Large intestine (tissue), 3 donors: ENCODE measurements around the gene LGALS4. TPM values are rescaled to one million over a fixed set of nuclear protein-coding genes. Genes with fewer than 3 reads are reported as not detected.
"Not testable (repeated sequence)": the region's sequence is repeated elsewhere in the genome, so short reads cannot be mapped to it uniquely, and the experiment has no call there.

Source experiments
- DNase-seq, 2 donors: peaks; one replicate each; pipeline versions ENCODE4 v3.0.0 to v3.0.0-alpha.2; 2013
- H3K27ac ChIP-seq: one replicate; pipeline ENCODE4 v1.5.1; 2013; ENCODE audit warnings: low read length
- H3K27me3 ChIP-seq: 2 replicates; pipeline ENCODE4 v1.6.1; 2013; ENCODE audit warnings: low read length; ENCODE audit not compliant: control insufficient read depth, insufficient read depth
- H3K36me3 ChIP-seq: 2 replicates; pipeline ENCODE4 v1.6.1; 2013; ENCODE audit warnings: low read length; ENCODE audit not compliant: control insufficient read depth, insufficient read depth
- H3K4me1 ChIP-seq: one replicate; pipeline ENCODE4 v1.6.1; 2013; ENCODE audit warnings: low read length; ENCODE audit not compliant: control insufficient read depth, insufficient read depth
- H3K4me3 ChIP-seq: one replicate; pipeline ENCODE4 v1.5.1; 2013; ENCODE audit warnings: low read length
- H3K9me3 ChIP-seq: one replicate; pipeline ENCODE4 v1.6.1; 2013; ENCODE audit warnings: mild to moderate bottlenecking, low read depth, low read length, moderate library complexity; ENCODE audit not compliant: control insufficient read depth
- WGBS: methylation state at CpG from one replicate; pipeline ENCODE4 v1.1.5; 2013; ENCODE audit warnings: low lambda C conversion rate; ENCODE audit not compliant: insufficient coverage; 5-methylcytosine and 5-hydroxymethylcytosine counted together
- polyA plus RNA-seq: library from polyadenylated mRNA; unstranded; fragments of 120-200 nt; gene quantifications from one replicate; pipeline ENCODE4 v1.2.1, GENCODE V29; 2013

LGALS4 gene
- polyA plus RNA-seq, 1 donor, result 680 TPM

GRCh38 chr19:38808741-38809140, 4.0 kb downstream of the LGALS4 start:
- Histone ChIP-seq H3K9me3 (peaks cover 3% of the 10 kb centered on the region), H3K36me3 (peaks cover 41% of the 10 kb centered on the region), H3K4me3 (no peak overlapping the region), H3K4me1 (peaks cover 37% of the 10 kb centered on the region), H3K27me3 (no peaks in the 10 kb centered on the region), H3K27ac (peak overlapping the region; percentile 85)
- no peak for DNase-seq
- no CpG with 5 or more reads among the region's 17 CpGs for WGBS

GRCh38 chr19:38807374-38808098, 5.2 kb downstream of the LGALS4 start:
- 57% methylated on average over 1 of the region's 18 CpGs for WGBS
- peak in 1 of 2 donors; percentile 69 for DNase-seq
- H3K36me3 ChIP-seq, result peaks cover 49% of the 10 kb centered on the region
- H3K9me3 ChIP-seq, H3K27me3 ChIP-seq, H3K4me3 ChIP-seq: not testable (repeated sequence)
- H3K4me1 ChIP-seq, result peaks cover 30% of the 10 kb centered on the region
- H3K27ac ChIP-seq, result peak overlapping the region; percentile 77

- 80% methylated on average over 1 of the region's 6 CpGs for WGBS
- Histone ChIP-seq H3K27ac (no peak overlapping the region), H3K9me3 (peaks cover 3% of the 10 kb centered on the region), H3K4me1 (peaks cover 30% of the 10 kb centered on the region), H3K27me3 (no peaks in the 10 kb centered on the region), H3K36me3 (peaks cover 61% of the 10 kb centered on the region), H3K4me3 (no peak overlapping the region)
- DNase-seq, result no peak
Measured at GRCh38 chr19:38806371-38806770, 6.4 kb downstream of the LGALS4 start.

GRCh38 chr19:38805180-38805579, 7.6 kb downstream of the LGALS4 start:
- peak overlapping the region; percentile 51 for H3K27ac ChIP-seq
- no CpG with 5 or more reads among the region's 1 CpG for WGBS
- no peaks in the 10 kb centered on the region for H3K27me3 ChIP-seq
- H3K9me3 ChIP-seq, result peaks cover 3% of the 10 kb centered on the region
- peaks cover 66% of the 10 kb centered on the region for H3K36me3 ChIP-seq
- H3K4me3 ChIP-seq, result no peak overlapping the region
- peaks cover 26% of the 10 kb centered on the region for H3K4me1 ChIP-seq
- DNase-seq, result no peak

- DNase-seq, result no peak
- Histone ChIP-seq H3K27ac (no peak overlapping the region), H3K36me3 (peaks cover 64% of the 10 kb centered on the region), H3K4me3 (no peak overlapping the region), H3K4me1 (peaks cover 17% of the 10 kb centered on the region), H3K27me3 (no peaks in the 10 kb centered on the region), H3K9me3 (no peaks in the 10 kb centered on the region)
- no CpG with 5 or more reads among the region's 10 CpGs for WGBS
Measured at GRCh38 chr19:38803543-38803942, 9.2 kb downstream of the LGALS4 start.

- peaks cover 57% of the 10 kb centered on the region for H3K36me3 ChIP-seq
- peaks cover 5% of the 10 kb centered on the region for H3K4me1 ChIP-seq
- WGBS, result no CpG with 5 or more reads among the region's 12 CpGs
- H3K27me3 ChIP-seq, result no peaks in the 10 kb centered on the region
- no peak overlapping the region for H3K27ac ChIP-seq
- no peaks in the 10 kb centered on the region for H3K9me3 ChIP-seq
- no peak for DNase-seq
- no peak overlapping the region for H3K4me3 ChIP-seq
Measured at GRCh38 chr19:38801359-38802095, 11.2 kb downstream of the LGALS4 start.

- WGBS, result 93% methylated on average over 4 of the region's 5 CpGs
- no peaks in the 10 kb centered on the region for H3K9me3 ChIP-seq
- H3K27ac ChIP-seq, result no peak overlapping the region
- H3K4me3 ChIP-seq, result no peak overlapping the region
- no peaks in the 10 kb centered on the region for H3K27me3 ChIP-seq
- peaks cover 51% of the 10 kb centered on the region for H3K36me3 ChIP-seq
- DNase-seq, result no peak
- peaks cover 5% of the 10 kb centered on the region for H3K4me1 ChIP-seq
Measured at GRCh38 chr19:38800577-38801347, 12.0 kb downstream of the LGALS4 start.

GRCh38 chr19:38799104-38799503, 13.6 kb downstream of the LGALS4 start:
- Histone ChIP-seq H3K27ac (no peak overlapping the region), H3K4me3 (no peak overlapping the region), H3K9me3 (no peaks in the 10 kb centered on the region), H3K4me1 (no peaks in the 10 kb centered on the region), H3K27me3 (no peaks in the 10 kb centered on the region), H3K36me3 (peaks cover 35% of the 10 kb centered on the region)
- DNase-seq, result no peak
- no CpG with 5 or more reads among the region's 10 CpGs for WGBS

- not testable (repeated sequence) for H3K4me3 ChIP-seq
- no CpG with 5 or more reads among the region's 33 CpGs for WGBS
Measured at GRCh38 chr19:38797781-38798180, 15.0 kb downstream of the LGALS4 start.

GRCh38 chr19:38796154-38796553, 16.6 kb downstream of the LGALS4 start:
- Histone ChIP-seq H3K4me3 (no peak overlapping the region), H3K36me3 (peaks cover 10% of the 10 kb centered on the region), H3K9me3 (peaks cover 3% of the 10 kb centered on the region), H3K4me1 (peaks cover 11% of the 10 kb centered on the region), H3K27me3 (no peaks in the 10 kb centered on the region), H3K27ac (no peak overlapping the region)
- WGBS, result no CpG with 5 or more reads among the region's 2 CpGs
- DNase-seq, result no peak

More at GRCh38 chr19:38797781-38798180, 15.0 kb downstream of the LGALS4 start:
- H3K36me3 ChIP-seq, result peaks cover 25% of the 10 kb centered on the region
- not testable (repeated sequence) for DNase-seq, H3K27me3 ChIP-seq, H3K27ac ChIP-seq, H3K9me3 ChIP-seq, H3K4me1 ChIP-seq
